GM12878 (cell line): ENCODE measurements around the gene KAT2B. TPM values are rescaled to one million over a fixed set of nuclear protein-coding genes. Genes with fewer than 3 reads are reported as not detected.
A peak's percentile ranks its signal among the peaks of the same experiment; 100 is the strongest.

Experiments used
- ATAC-seq: fragments of 200-7000 bp; cut with Tn5 transposase; 3 replicates; pipeline ENCODE4 v1.9.1; 2020; ENCODE audit warnings: mild to moderate bottlenecking, moderate library complexity
- BruUV-seq: library from RNA; stranded (reverse); fragments of 400-500 nt; replicated peaks from 2 replicates; lab custom pipeline; 2021; lab: Mats Ljungman, UMichigan
- CTCF ChIA-PET: fragments of 300-600 bp; sonication (Branson Sonifier 250); formaldehyde crosslinking; extraction: SDS; loops from one replicate; lab custom pipeline; 2021; ENCODE audit warnings: inconsistent platforms; lab: Yijun Ruan, JAX
- POLR2A ChIA-PET: fragments of 350-600 bp; formaldehyde crosslinking; extraction: SDS; loops from one replicate; lab custom pipeline; 2021; ENCODE audit warnings: inconsistent platforms; lab: Charles Lee
- RAD21 ChIA-PET: fragments of 300-600 bp; sonication (Branson Sonifier 250); formaldehyde crosslinking; loops from one replicate; lab custom pipeline; 2023; ENCODE audit warnings: antibody characterized with exemption; ENCODE audit not compliant: unreplicated experiment; lab: Charles Lee
- SMC1A ChIA-PET: fragments of 300-600 bp; sonication (Branson Sonifier 250); formaldehyde crosslinking; loops from one replicate; lab custom pipeline; 2023; ENCODE audit not compliant: unreplicated experiment, uncharacterized antibody; lab: Charles Lee
- DNase-seq: peaks from one replicate; pipeline ENCODE4 v3.0.0-alpha.2; 2011; ENCODE audit warnings: low read depth, low spot score
- FAIRE-seq: peaks from 3 replicates; lab custom pipeline; 2011; peaks lifted over from hg19 to GRCh38; lab: Jason Lieb, UNC
- H2AFZ ChIP-seq: 2 replicates; pipeline ENCODE4 v1.6.0; 2011; ENCODE audit warnings: low read depth, low read length, control low read depth; ENCODE audit not compliant: control insufficient read depth
- H3K27ac ChIP-seq: 2 replicates; pipeline ENCODE4 v1.5.1; 2011; ENCODE audit warnings: control low read depth; ENCODE audit not compliant: control insufficient read depth, insufficient read depth
- H3K27me3 ChIP-seq, 2 experiments: replicated peaks in 1 of 2; 2 replicates each; pipeline versions ENCODE4 v1.6.0 to v1.6.1; 2011; ENCODE audit warnings: low read length in 1 of 2; ENCODE audit not compliant: control insufficient read depth in 2 of 2, insufficient read depth in 2 of 2
- H3K36me3 ChIP-seq, 2 experiments: 2 replicates each; pipeline ENCODE4 v1.5.1; 2011; ENCODE audit warnings: low read length in 1 of 2; ENCODE audit not compliant: control insufficient read depth in 2 of 2, insufficient read depth in 2 of 2
- H3K4me1 ChIP-seq: 2 replicates; pipeline ENCODE4 v1.6.1; 2011; ENCODE audit warnings: mild to moderate bottlenecking, low read length, moderate library complexity, mixed read lengths; ENCODE audit not compliant: control insufficient read depth, insufficient read depth
- H3K4me2 ChIP-seq: 2 replicates; pipeline ENCODE4 v1.6.0; 2011; ENCODE audit warnings: control low read depth; ENCODE audit not compliant: control insufficient read depth, insufficient read depth
- H3K4me3 ChIP-seq: fragments of 200-600 bp; sonication (generic); 2 replicates; pipeline ENCODE4 v1.5.1; 2016
- H3K79me2 ChIP-seq: 2 replicates; pipeline ENCODE4 v1.6.0; 2011; ENCODE audit warnings: low read length; ENCODE audit not compliant: control insufficient read depth, insufficient read depth
- H3K9ac ChIP-seq: 2 replicates; pipeline ENCODE4 v1.8.0; 2011; ENCODE audit warnings: low read length, control low read depth, mixed read lengths; ENCODE audit not compliant: control insufficient read depth, insufficient read depth
- H3K9me3 ChIP-seq: replicated peaks from 3 replicates; pipeline ENCODE4 v1.5.1; 2011; ENCODE audit warnings: mild to moderate bottlenecking, low read length; ENCODE audit not compliant: control insufficient read depth, insufficient read depth
- H4K20me1 ChIP-seq: 2 replicates; pipeline ENCODE4 v1.6.0; 2011; ENCODE audit not compliant: control insufficient read depth, insufficient read depth
- EED ChIP-seq: sonication (generic); IDR thresholded peaks from 2 replicates; pipeline ENCODE4 v1.6.1; 2016; ENCODE audit warnings: antibody characterized with exemption, low read depth
- IKZF2 ChIP-seq, 2 experiments: fragments of 450-650 bp; IDR thresholded peaks; 2 replicates each; pipeline ENCODE4 v1.6.1; 2017; ENCODE audit warnings: mild to moderate bottlenecking in 2 of 2, moderate library complexity in 2 of 2
- KDM1A ChIP-seq: fragments of 200-600 bp; sonication (generic); IDR thresholded peaks from 2 replicates; pipeline ENCODE4 v1.6.1; 2016; ENCODE audit warnings: borderline replicate concordance
- SIN3A ChIP-seq: IDR thresholded peaks from 2 replicates; pipeline ENCODE4 v1.6.1; 2012; ENCODE audit warnings: low read depth, low read length, improper control_type of control experiment
- SREBF2 ChIP-seq: IDR thresholded peaks from 2 replicates; pipeline ENCODE4 v1.6.1; 2012; ENCODE audit warnings: mild to moderate bottlenecking, low read length
- ZBTB40 ChIP-seq: fragments of 450-650 bp; IDR thresholded peaks from 2 replicates; pipeline ENCODE4 v1.6.1; 2016; ENCODE audit warnings: mild to moderate bottlenecking, moderate library complexity, borderline replicate concordance
- WGBS: methylation state at CpG from one replicate; pipeline ENCODE4 v1.1.6; 2016; ENCODE audit warnings: low lambda C conversion rate; ENCODE audit not compliant: insufficient replicate concordance, insufficient coverage; ENCODE audit errors: missing lambda C conversion rate; 5-methylcytosine and 5-hydroxymethylcytosine counted together
- in situ Hi-C: fragments of 300-500 bp; cut with MboI; formaldehyde crosslinking; loops from 9 replicates; pipeline ENCODE4 v1.14.3; 2018; ENCODE audit warnings: mixed read lengths
- intact Hi-C: fragments of 100-400 bp; cut with micrococcal nuclease; formaldehyde crosslinking; loops from one replicate; pipeline ENCODE4 v1.14.2; 2022; ENCODE audit not compliant: unreplicated experiment
- polyA plus RNA-seq, 11 experiments: library from polyadenylated mRNA; depleted of rRNA in 4 of 11; unstranded in 6 of 11; stranded (reverse) in 5 of 11; fragments of >200 nt; fragmentation: Nextera tagmentation in 4 of 11; fragmentation: Illumina TruSeq in 1 of 11; extraction: Ambion mirVana in 4 of 11; extraction: Trizol in 1 of 11; gene quantifications; 1 replicate in 1 of 11; 2 replicates in 10 of 11; pipeline versions ENCODE4 v1.2.1 to v1.2.3, GENCODE V29; 2011 to 2016; ENCODE audit warnings: inconsistent platforms in 2 of 11, missing spikeins in 2 of 11, low read depth in 1 of 11
- total RNA-seq, 4 experiments: library from RNA; depleted of rRNA in 3 of 4; stranded (reverse); fragments of >200 nt in 3 of 4; fragmentation: Illumina TruSeq in 1 of 4; extraction: Trizol in 1 of 4; gene quantifications; 2 replicates each; pipeline versions ENCODE4 v1.2.1 to v1.2.3, GENCODE V29; 2013 to 2021
- TF ChIP-seq, protein P1 (sequence below): fragments of 450-650 bp; IDR thresholded peaks from 2 replicates; pipeline ENCODE4 v1.6.1; 2016; ENCODE audit warnings: mild to moderate bottlenecking

KAT2B gene
- total and polyA plus RNA-seq, 10 of the 15 experiments (the other 5 are each of a cell fraction or from before 2014, with no cell fraction given): 2.9 to 15.2 (median 10.2) TPM

GRCh38 chr3:20125289-20125688 lies 85.0 kb downstream of the KAT2B start:
- ChIA-PET POLR2A (interaction anchor here (1.4 to 1.8 kb wide), 2 partner anchors 61 to 84 kb away, joined by 6 to 7 read pairs; partner anchors contain the start of gene SGO1), SMC1A (interaction anchor here (0.7 to 3.0 kb wide), 11 partner anchors 9 to 153 kb away, joined by 3 to 30 read pairs (median 4); partner anchors contain the start of gene SGO1), CTCF (interaction anchor here (0.8 to 2.6 kb wide), 4 partner anchors 41 to 200 kb away, joined by 3 to 5 read pairs (median 4); partner anchors contain the start of gene KAT2B), RAD21 (interaction anchor here (0.8 to 2.5 kb wide), 6 partner anchors 36 to 177 kb away, joined by 3 to 12 read pairs (median 4); partner anchors contain the start of gene SGO1)
- FAIRE-seq (no peak), DNase-seq (no peak), ATAC-seq (no peak)
- Histone ChIP-seq H3K4me2 (no peak overlapping the region), H3K4me3 (peak overlapping the region; percentile 27; the same call in 1 of the 2 replicates), H4K20me1 (no peaks in the 10 kb centered on the region), H3K79me2 (no peaks in the 10 kb centered on the region), H3K9me3 (no peaks in the 10 kb centered on the region), H2AFZ (peak overlapping the region; percentile 31; the same call in 1 of the 2 replicates), H3K27ac (peak overlapping the region; percentile 62), H3K27me3 (no peaks in the 10 kb centered on the region), H3K4me1 (peaks cover 14% of the 10 kb centered on the region), H3K36me3 (no peaks in the 10 kb centered on the region; a peak in 1 of 4 replicates), H3K9ac (no peak overlapping the region)
- TF ChIP-seq EED (no peak), ZBTB40 (peak; percentile 89), KDM1A (no peak), SIN3A (no peak), IKZF2 (IDR thresholded peaks at IDR 0.05) (no peak), SREBF2 (no peak)
- TF ChIP-seq, protein P1, sequence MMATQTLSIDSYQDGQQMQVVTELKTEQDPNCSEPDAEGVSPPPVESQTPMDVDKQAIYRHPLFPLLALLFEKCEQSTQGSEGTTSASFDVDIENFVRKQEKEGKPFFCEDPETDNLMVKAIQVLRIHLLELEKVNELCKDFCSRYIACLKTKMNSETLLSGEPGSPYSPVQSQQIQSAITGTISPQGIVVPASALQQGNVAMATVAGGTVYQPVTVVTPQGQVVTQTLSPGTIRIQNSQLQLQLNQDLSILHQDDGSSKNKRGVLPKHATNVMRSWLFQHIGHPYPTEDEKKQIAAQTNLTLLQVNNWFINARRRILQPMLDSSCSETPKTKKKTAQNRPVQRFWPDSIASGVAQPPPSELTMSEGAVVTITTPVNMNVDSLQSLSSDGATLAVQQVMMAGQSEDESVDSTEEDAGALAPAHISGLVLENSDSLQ: no peak
- BruUV-seq: no TSS peak
- 82% methylated on average over 4 of the region's 4 CpGs for WGBS
- in situ Hi-C loops: no loop called here
- intact Hi-C loops: loop anchor here (10.0 kb wide), 1 partner anchor 240 kb away; no protein-coding TSS in a partner anchor
